Forelimb muscle (tissue), 1 donor: ENCODE results near the gene CREB3L2. TPM values are rescaled to one million over a fixed set of nuclear protein-coding genes. Genes with fewer than 3 reads are reported as not detected.

Source experiments
- DNase-seq: peaks from one replicate; pipeline ENCODE4 v3.0.0-alpha.2; 2013; ENCODE audit warnings: low read depth
- polyA plus RNA-seq: library from polyadenylated mRNA; unstranded; fragments of 120-200 nt; gene quantifications from one replicate; pipeline ENCODE4 v1.2.1, GENCODE V29; 2013; ENCODE audit not compliant: insufficient read length

The CREB3L2 gene
- polyA plus RNA-seq, 1 donor: 27.5 TPM

DNA sequence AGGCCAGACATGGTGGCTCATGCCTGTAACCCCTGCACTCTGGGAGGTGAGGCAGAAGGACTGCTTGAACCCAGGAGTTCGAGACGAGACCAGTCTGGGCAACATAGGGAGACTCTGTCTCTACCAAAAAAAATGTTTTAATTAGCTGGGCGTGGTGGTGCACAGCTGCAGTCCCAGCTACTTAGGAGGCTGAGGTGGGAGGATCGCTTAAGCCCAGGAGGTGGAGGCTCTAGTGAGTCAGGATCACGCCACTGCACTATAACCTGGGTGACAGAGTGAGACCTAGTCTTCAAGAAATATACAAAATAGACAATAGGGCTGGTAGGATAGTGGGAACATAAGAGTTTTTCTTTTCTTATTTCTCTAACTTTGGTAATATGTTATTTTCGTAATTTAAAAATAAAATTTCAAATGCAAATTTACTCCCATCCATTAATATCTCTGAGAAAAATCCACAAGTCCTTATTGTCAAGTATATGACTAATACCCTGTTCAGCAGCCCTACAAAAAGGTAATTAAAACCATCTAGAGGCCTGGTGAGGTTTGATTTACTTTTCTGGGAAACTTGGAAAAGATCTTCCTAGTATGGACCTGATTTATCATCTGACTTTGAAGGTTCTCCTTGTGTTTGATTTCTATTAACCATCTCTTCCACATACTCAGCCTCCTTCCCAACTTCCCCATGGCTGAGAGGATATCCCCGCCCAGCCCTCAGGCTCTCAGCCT, 50.0 kb downstream of the CREB3L2 start:
- no peak for DNase-seq

DNA sequence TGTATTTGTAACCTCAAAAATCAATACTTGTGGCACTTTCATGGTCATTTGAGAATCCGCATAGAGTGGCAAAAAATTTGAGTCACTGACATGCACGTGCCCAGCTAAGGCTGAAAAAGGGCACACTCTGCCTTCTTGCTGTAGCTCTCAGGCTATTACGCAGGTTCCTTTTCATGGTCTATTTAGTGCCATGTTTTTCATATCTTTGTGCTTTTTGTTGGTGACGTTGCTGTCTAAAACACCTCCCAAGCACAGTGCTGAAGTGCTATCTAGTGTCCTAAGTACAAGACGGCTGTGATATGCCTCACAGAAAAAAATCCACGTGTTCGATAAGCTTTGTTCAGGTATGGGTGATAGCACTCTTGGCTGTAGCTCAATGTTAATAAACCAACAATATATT, 50.9 kb downstream of the CREB3L2 start:
- DNase-seq: no peak

DNA sequence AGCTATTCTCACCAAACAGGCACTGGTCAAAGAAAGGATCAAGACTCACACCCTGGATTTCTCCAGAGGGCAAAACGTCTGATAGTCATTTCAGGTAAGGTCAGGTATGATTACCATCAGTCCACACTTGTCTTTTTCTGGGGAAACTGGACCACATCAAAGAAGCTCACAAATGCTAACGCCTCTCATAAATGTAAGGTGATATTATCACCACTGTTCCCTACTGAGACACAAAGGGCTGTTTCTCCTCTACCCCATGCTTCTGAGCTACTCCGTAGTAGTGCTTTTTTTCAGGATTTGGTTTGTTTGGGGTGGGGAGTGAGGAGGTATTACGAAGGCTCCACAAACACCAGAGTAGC, 51.6 kb downstream of the CREB3L2 start:
- no peak for DNase-seq

DNA sequence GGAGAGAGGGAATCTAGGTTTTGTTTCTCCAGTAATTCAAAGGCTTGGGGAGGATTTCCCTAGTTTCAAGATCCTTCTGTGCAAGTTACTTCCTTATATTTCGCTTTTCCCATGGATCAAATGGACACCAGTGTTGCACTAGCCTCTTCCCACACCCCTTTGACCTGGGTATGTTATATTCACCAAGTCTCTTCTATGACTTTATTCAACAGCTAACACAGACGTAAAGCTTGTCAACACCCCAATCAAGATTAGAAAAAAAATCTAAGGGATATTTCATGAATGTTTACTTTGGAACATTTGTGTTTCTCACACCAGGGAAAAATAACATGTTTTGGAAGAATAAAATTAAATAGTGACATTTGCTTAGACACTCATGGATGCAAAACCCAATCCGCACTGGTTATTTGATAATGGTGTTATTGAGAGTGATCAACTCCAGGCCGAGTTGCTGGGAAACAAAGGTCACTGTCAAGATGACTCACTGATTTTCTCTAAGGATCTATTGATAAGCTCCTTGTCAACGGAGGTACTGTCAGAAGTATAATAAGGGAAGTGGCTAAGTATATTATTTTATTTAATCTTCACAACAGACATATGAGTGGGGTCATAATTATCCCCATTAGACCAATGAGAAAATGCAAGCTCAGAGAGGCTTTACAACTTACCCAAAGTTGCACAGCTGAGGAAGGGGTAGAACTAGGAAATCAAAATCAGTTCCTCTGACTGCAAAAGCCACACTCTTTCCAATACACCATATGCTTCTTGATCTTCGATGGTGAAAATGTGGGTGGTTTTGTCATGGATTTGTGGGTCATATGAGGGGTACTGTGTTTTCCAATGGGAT, 52.2 kb downstream of the CREB3L2 start:
- DNase-seq: no peak

DNA sequence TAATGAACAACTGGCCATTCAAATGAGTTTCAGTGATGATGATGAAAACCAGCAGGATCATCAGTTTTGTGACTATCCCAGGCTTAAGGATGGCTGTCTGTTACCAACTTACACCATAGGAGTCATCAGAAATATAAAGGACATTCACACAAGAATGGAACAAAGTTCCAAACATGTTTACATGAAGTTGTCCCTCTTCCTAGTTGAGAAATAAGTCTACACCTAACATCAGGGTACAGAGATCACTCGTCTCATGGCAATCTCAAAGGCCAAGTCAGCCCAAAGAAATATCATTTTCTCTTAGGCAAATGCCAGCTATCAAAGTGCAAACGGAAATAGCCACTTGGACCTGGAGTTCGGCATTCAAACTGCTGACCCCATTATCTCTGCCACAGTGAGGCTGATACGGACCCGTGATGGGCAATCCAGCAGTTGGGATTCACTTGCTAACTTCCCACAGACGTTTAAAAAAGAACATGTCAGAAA, 53.0 kb downstream of the CREB3L2 start:
- DNase-seq: no peak

DNA sequence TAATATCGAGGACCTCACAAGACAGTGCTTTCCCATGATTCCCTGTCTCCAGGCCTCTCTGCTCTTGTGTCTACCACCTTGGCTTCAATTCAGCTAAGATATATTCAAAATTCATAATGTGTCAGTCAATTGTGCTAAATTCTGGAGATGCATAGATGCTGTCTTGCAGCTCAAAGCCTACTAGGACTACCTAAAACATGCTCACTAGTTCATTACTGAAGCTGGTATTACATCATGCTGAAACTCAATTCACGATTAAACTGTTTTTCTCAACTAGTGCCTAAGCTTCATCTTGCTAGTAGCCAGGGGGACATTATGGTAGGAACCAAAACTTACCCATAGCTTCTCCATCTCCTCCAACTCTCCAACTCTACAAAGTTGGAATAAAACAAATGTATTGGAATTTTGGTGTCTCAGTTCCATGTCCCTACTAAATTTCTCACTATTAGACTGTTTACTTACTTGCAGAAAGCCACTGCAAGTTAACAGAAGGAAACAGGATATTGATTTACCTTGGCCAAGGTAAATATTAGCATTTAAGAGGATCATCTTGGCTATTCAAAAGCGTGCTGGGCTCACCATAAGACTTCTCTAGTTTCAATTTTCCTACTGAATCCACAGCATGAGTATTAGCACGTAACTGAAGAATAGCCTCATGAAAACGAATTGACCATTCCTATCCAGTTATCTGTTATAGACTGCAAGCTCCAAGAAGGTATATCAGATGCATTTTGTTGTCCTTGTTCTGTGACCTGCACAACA, 53.6 kb downstream of the CREB3L2 start:
- no peak for DNase-seq

DNA sequence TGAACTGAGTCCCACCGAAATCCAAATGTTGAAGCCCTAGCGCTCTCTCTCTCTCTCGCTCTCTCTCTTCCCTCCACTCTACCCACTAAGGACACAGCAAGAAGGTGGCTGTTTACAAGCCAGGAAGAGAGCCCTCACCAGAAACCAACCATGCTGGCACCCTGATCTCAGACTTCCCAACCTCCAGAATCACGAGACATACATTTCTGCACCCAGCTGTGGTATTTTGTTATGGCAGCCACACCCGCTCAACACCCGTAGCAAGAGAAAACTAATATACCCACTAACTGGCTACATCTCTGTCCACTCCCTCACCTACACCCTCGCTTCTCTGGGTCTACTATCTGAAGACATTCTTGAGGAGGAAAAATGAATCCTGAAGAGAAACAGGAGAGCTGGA, 54.8 kb downstream of the CREB3L2 start:
- no peak for DNase-seq

DNA sequence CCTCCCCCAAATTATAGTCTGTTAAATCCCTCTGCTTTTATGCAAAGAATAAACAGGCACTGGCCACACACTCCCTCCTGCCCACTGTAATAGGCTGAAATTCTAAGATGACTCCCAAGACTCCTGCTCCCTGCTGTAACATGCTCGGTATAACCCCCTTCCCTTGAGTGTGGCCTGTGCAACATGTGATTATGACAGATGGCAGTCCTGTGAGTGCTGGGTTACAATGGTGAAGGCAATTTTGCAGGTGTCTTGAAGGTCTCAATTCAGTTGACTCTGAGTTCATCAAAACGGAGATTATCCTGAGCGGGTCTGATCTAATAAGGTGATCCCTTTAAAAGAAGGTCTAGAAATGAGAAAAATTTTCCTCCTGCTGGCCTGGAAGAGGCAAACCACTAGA, 55.9 kb downstream of the CREB3L2 start:
- DNase-seq: no peak

DNA sequence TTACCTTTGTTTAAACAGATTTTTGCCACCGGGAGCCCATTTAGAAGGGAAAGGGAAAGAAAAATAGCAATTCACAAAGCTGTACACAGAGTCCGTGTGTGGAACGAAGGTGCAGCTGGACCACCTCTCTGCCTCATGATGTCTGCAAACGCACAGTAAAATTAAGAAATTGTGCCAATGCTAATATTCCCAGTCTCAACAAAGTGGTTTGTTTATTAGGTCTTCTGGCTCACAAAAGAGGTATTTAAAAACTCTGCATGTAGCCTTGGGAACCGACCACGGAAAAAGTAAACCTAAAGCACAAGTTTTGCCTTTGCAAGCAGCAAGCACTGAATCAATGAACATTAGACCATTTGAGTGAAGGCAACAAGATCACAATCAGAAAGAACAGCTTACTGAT, 57.7 kb downstream of the CREB3L2 start:
- DNase-seq: no peak

DNA sequence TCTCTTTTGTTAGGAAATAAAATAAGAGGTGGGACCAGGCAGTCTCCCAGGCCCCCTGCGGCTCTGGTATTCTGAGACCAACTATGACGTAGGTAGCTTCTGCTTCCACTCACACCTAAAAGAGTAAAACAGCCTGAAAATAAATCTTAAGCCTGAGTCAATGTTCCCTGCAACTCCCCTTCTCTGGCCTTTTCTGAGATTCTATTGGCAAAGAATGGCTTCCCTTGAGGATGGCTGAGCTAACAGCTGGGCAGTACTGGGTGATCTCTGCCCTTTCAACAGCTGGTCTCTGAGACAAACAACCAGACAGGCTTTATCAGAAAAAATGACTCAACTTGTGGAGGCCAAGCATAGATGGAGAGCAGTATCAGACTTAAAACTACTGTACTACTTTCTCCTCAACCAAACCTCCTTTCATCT, 58.7 kb downstream of the CREB3L2 start:
- no peak for DNase-seq

DNA sequence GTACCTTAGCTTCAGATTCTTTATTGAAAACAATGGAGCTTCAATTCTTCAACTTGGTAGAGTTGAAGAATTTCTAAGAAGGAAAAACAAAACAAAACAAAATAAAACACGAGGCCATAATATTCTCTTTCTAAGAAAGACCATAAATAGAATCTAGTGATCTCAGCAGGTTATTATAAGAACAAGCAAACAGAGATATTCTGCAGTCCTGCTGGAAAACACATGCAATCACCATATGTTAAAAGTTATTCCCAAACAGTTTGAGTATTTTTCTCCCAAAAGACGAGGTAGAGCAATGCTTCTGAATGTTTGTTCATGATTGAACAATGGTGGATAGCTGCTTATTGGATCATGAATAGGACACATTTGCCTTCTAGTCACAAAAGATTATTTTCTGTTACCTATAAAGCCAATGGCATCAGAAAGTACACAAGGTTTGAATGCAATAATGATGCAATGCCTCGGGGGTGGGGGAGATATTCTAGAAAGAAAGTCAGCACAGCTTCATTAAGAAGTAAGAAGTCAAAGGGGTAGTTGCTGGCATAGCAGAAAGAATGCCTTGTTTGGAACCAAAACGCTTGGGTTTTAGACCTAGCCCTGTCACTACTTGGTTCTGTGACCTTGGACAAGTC, 59.3 kb downstream of the CREB3L2 start:
- DNase-seq: peak; percentile 39

DNA sequence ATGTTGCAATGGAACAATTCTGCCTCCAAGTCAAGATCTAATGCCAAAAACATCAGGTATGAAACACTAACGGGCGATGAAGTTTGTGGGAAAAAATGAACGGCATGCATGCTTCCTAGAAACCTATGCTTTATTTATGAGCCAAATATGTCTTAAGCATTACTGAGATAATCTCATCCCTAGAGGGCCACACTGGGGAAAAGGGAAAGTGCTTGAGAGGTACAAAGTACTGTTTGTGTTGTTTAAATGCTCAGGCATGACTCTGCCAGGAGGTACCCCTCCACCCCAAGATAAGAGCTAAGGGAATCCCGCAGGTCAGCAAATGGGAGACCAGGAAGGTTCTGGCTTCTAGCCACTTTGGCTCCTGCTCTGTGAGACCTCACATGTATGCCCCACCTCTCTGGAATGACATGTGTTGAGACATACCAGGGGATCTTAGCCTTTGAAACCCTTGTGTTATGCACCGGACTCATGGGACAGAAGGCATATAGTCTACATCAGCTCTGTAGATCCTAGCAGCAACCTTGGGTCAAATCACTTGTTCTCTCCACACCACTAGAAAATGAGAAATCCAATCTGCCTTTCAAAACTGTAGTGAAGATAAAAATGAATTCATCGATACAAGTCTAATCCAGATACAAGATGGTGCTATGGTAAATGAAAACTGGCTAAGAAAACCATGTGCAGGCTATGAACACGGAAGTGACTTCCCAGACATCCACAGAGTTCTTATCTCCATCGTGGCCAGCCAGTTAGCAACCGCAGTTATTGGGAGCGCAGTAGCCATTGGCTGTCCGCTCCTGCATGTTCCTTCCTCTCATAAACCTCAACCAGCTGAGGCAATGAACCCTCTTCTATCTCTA, 61.0 kb downstream of the CREB3L2 start:
- no peak for DNase-seq

DNA sequence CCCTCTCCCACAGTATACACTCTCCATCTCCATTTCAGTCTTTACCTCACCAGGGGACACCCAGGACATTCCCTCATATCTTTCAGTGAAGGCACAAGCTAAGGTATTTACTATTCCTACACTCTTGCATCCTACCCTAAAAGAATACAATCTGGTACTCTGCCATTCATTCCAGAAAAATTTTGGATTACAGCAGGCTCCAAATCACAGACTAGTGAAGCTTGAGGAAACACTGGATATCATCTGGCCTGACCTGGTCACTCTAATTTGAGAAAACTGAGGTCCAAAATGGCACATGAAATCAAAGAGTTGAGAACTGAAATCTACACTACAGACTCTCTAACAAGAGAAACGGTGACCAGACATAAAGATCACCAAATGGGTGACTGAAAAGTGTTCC, 61.7 kb downstream of the CREB3L2 start:
- no peak for DNase-seq

DNA sequence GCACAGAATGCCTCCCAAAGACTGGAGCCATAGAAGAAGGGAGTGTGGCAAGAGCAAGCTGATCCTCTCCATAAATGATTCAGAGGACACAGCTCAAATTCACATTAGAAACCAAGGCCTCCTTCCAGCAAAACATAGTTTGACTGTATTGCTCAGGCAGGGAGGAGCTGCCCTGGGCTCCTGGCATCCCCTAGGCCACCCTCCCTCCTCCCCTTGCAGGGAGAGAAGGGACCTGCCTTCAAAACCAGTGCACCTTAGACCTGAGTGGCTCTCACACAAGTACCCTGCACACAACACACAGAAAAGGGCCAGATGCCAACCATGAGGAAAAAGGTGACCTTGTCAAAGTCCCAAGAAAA, 64.7 kb downstream of the CREB3L2 start:
- DNase-seq: no peak

DNA sequence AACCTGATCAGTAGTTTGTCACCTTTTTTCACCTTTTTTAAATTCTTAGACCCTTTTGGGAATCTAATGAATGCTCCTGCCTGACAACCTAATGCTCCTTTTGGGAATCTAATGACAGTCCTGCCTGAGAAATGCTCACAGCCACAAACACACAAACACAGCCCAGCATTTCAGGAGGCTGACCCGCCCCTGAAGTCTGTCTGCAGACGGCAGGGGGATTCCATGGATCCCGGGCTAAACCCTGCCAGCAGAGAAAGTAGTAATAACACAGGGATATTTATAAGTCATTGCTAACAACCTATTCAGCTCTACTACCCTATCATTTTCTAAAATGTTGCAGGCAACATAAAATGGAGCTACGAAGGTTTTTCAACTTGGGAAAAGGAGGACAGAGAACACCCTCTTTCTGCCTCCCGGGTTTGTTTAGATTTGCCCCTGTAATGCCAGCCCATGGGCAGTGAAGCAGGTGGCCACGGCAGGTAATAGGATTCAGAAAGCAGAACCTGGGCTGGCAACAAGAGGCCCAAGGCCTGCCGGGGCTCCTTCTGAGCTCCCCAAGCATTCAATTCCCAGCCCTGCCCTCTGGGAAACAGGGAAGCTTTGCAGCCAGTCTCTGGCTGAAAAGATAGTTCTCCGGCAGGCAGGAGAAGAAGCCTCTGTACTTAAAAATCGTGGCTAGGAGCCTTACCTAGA, 65.2 kb downstream of the CREB3L2 start:
- no peak for DNase-seq

DNA sequence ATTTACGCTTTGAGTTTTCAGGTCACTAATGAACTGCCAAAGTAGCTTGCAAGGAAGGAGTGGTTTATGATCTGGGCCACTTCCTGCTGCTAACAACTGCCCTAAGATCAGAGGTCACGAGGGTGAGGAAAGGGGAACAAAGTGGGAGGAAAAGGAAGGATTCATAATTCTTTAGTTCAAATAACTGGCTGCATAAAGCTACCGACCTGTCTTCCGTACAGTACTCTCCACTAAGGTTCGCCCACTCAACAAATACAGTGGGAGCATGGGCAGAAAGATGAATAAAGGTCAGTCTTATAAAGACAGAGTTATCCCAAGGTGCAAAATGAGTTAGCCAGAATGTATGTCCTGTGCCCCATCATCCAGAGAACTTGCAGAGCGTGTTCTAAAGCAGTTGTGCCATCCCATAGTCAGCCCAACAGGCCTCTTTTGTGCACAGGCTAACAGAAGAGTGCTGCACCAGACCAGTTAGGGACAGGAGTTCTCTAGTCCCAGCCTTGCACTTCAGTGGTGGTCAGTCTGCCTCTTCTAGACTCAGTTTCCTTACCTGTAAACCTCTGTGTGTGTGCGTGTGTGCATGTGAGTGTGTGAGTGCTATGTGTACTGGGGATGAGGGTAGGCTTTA, 65.9 kb downstream of the CREB3L2 start:
- DNase-seq: no peak

DNA sequence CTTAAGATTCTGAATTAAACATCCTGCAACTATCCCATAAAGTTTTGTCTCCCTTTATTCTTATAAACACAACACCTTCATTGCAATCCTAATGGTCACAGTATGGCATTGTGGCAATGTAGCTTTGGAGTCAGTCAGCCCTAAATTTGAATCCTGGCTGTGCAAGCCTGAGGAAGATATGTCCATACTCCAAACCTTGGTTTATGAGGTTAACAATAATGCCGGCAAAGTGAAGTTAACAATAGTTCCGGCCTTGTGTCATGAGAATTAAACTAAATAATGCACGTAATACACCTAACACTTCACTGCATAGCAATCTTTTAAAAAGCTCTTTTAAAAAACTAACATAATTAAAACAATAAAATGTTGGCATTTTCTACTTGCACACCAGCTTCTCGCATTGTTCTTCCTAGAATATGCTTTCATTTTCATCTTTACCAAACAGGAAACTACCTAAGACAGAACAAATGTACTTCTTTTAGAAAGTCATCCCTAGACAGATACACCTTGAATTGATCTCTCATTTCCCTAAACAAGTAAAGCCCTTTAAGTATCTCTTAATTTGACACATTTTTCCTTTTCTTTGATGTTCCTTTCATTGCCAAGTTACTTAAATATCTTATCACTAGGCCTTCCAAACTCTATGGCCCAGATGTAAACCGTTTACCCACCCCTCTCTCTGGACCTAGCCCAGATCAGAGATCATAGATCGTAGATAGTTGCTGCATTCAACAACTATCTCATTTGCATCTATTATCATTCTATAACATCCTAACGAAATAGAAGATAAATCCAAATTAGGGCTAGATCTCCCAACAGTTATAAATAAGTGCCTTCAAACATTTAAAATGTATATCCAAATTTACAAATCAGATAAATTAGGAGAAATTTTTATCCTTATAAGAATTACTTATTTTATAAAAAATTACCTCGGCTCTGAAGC, 66.7 kb downstream of the CREB3L2 start:
- no peak for DNase-seq

DNA sequence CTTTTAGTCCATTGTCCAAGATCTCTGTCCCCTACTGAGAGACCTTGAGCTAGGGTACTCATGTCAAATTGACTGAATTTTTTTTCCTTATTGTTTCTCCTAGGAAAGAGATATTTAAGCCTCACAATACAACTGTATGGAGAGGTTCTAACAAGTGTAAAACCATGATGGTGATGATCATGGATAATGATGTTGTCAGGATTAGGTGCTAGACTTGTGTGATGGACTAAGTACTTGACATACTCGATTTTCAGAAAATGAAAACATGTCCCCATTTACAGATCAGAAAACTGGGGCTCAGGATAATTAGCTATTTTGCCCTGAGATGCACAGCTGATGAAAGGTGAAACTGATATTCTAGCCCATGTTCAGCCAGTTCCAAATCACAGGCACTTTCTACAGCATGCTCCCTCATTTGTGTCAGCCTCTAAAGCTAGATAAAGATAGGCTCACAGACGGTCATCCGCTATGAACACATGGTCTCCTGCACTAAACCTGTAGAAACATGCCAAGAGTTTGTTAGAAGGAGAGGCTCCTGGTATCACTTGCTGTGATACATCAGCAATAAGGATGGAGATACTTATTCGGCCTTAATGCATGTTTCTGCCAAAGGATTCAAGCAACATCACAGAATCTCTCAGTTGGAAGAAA, 67.6 kb downstream of the CREB3L2 start:
- DNase-seq: no peak
